GM10266 (cell line): ENCODE data around the gene ALDH3B1.

Experiments
- DNase-seq: peaks from one replicate; pipeline ENCODE4 v3.0.0; 2012; ENCODE audit errors: extremely low spot score
- TF ChIP-seq, protein P1 (sequence below): IDR thresholded peaks from 2 replicates; pipeline ENCODE4 v1.5.1; 2012; ENCODE audit warnings: mild to moderate bottlenecking, low read depth; ENCODE audit not compliant: control insufficient read depth, insufficient read depth; ENCODE audit errors: missing control alignments

Gene ALDH3B1

GRCh38 chr11:68012843-68013610 is 2.9 kb downstream of the ALDH3B1 start:
- TF ChIP-seq, protein P1, sequence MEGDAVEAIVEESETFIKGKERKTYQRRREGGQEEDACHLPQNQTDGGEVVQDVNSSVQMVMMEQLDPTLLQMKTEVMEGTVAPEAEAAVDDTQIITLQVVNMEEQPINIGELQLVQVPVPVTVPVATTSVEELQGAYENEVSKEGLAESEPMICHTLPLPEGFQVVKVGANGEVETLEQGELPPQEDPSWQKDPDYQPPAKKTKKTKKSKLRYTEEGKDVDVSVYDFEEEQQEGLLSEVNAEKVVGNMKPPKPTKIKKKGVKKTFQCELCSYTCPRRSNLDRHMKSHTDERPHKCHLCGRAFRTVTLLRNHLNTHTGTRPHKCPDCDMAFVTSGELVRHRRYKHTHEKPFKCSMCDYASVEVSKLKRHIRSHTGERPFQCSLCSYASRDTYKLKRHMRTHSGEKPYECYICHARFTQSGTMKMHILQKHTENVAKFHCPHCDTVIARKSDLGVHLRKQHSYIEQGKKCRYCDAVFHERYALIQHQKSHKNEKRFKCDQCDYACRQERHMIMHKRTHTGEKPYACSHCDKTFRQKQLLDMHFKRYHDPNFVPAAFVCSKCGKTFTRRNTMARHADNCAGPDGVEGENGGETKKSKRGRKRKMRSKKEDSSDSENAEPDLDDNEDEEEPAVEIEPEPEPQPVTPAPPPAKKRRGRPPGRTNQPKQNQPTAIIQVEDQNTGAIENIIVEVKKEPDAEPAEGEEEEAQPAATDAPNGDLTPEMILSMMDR: no peak
- DNase-seq: no peak

DNA sequence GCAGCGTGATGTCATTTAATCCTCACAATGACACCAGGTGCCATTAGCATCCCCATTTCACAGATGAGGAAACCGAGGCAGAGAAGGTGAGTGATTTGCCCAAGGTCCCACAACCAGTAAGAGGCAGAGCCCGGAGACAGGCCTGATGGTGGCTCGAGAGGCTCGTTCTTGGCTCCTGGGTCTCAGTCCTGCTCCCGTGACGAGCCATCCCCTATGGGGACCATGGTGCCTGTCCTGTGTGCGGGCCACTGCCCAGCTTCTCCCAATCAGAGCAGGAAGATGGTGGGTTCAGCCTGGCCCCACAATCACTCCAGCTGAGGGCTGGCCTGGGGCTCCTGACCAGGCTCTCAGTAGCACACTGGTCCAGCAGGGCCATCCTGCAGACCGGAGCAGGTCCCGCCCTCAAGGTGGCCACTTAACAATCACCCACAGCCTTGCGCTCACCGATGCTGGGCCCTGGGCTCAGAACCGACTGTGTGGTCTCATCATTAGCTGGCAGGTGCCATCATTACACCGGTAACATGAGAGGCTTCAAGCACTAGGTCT is 3.6 kb downstream of the ALDH3B1 start:
- no peak for DNase-seq
- TF ChIP-seq, protein P1: no peak

- TF ChIP-seq, protein P1: no peak
- no peak for DNase-seq
Observed at GRCh38 chr11:68014157-68014946, 4.2 kb downstream of the ALDH3B1 start.

DNA sequence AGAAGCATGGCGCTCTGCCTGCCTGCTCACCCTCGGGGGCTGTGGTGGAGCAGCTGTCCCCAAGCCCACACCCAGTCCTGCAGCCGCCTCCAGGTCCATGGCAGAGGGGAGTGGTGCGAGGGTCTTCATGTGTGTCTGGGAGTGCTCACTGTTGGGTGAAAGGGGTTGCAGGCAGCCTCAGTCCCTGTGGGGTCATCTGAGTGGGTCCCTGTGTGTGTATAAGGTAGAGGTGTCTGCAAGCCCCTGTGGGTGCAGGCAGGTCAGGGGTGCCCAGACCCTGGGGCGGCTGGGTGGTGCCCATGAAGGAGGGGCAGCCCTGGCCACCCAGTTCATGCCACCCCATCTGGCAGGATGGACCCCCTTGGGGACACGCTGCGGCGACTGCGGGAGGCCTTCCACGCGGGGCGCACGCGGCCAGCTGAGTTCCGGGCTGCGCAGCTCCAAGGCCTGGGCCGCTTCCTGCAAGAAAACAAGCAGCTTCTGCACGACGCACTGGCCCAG is 4.9 kb downstream of the ALDH3B1 start:
- TF ChIP-seq, protein P1: no peak
- DNase-seq: no peak

GRCh38 chr11:68015467-68015866 is 5.3 kb downstream of the ALDH3B1 start:
- DNase-seq: no peak
- TF ChIP-seq, protein P1: no peak

DNA sequence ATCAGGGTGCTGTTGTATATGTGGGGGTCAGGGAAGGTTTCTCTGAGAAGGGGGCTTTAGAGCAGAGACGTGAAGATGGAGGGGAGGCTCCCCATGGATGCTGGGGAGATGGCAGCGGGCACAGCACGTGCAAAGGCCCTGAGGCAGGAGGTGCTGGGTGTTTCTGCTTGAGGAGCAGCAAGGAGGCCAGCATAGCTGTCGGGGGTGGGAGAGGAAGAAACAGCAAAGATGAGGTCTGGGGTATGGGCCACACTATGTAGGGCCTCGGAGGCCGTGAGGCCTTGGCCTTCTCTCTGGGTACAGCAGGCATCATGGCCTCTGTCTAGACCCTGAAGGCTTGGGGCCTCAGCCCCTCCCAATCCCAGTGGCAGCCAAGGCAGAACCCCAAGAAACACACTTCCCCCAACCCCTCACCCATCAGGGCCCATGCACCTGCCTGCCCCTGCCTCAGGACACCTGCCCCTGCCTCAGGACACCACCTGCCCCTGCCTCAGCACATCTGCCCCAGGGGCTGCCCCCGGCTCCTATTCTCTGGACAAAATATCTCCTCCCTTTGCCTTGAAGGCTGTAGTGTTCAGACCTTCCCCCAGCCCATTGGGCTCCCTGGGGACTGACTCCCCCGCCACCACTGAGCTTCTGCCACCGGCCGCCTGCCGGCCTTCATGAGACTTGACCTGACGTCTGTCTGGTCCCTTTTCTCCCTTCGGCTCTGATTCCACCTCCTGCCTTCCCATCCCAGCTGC is 6.2 kb downstream of the ALDH3B1 start:
- no peak for DNase-seq
- TF ChIP-seq, protein P1: no peak
